ENCODE measurements around the gene PEAR1.
"Not testable (repeated sequence)": the region's sequence is repeated elsewhere in the genome, so short reads cannot be mapped to it uniquely, and the experiment has no call there.

The PEAR1 gene

DNA sequence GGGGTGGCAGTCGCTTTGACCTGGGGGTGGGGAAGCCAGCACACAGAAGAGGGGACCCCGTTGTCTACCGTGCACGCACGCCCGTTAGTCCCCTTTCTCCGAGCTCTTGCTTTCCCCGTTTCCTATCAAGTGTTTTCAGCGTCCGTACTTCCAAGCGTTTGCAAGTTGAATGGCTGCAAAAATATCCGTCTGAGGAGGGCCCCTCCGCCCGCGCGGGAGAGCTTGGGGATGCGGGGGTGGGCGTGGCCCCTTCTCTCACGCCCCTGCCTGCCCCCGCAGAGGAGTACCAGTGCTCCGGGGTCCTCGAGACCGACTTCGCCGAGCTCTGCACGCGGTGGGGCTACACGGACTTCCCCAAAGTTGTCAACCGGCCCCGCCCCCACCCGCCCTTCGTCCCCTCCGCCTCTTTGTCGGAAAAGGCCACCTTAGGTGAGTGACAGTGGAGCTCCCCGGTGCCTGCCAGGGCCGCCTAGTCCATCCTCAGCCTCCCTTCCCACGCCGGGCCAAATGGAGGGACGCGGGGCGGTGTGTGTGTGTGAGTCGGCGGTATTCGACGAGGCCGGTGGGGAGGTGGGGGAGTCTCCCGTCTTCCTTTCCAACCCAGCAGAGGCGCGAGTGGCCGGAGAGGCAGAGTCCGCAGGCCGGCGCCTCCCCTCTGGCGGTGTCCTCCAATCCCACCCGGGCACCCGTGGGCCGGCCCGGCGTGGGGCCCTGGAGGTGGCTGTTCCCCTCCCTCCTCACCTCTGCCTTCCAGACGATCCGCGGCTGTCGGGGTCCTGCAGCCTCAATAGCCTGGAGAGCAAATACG is 30.4 kb downstream of the PEAR1 start:
- DNase-seq = no peak

DNA sequence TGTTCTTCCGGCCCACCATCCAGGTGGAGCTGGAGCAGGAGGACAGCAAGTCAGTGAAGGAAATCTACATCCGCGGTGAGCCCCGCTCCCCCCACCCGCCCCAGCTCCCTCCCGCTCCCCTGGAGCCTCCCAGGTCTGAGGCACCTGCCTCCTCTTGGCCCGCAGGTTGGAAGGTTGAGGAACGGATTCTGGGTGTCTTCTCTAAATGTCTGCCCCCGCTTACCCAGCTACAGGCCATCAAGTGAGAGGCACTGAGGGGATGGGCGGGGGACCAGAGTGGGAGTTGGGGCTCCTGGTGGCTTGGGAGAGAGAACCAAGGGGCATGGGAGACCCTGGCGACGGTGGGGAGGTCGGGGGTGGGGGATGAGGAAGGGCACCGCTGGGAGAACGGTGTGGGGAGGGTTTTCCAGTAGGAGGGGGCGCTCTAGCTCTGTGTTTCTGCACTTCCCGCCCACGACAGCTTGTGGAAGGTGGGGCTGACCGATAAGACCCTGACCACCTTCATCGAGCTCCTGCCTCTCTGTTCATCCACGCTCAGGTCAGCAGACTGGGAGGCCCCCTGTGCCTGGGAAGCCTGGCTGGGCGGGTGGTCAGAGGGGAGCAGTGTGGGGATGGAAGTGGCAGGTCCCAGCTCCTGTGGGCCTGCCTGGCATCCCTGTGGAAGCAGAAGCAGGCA is 31.1 kb downstream of the PEAR1 start:
- no peak for DNase-seq

DNA sequence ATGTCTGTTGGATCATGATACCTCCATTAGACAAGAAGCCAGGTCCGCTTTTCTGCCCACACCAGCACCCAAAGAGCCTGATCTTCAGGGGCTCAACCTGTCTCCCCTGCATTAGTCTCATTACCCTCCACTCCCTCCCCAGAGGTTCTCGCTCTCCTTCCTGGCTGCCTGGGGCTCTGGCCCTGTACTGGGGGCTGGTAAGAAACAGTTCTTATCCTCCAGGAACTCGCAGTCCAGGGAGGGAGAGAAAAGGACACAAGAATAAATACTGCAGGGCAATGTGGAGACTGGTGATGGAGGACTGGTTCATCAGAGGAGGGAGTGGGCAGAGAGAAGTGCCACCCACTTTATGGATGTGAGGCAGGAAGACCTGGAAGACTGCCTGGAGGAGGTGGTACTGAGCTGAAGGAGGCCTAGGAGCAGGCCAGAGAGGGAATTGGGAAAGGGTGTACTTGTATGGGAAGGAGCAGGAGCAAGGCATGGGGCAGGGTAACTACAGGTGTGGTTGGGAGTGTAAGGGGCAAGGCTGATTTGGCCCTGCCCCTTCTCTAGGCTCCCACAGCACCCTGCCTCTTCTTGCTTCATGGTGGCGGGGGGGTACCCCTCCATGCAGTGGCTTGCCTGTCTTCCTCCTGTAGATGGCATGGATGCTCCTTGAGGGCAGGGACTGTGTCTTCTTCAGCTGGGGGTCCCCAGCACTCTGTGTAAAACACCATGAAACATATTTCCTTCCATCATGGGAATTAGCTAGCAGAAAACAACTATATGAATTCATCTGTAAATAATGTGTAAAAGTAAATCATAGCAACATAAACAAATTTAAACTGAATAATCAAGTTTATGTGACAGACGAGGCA is 31.9 kb downstream of the PEAR1 start:
- no peak for DNase-seq

DNA sequence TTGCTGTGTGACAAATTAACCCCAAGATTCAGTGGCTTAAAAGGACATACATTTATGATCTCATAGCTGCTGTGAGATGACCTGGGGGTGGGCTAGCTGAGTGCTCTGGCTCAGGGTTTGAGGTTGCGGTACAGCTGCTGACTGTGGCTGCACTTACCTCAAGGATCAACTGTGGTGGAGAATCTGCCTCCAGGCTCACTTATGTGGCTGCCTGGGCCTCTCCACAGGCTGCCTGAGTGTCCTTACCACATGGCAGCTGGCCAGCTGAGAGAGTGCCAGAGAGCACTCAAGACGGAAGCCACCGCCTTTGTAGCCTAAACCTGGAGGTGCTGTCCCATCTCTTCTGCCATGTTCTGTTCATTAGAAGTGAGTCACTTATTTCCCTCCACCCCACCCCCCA is 32.7 kb downstream of the PEAR1 start:
- DNase-seq = peak; percentile 82

DNA sequence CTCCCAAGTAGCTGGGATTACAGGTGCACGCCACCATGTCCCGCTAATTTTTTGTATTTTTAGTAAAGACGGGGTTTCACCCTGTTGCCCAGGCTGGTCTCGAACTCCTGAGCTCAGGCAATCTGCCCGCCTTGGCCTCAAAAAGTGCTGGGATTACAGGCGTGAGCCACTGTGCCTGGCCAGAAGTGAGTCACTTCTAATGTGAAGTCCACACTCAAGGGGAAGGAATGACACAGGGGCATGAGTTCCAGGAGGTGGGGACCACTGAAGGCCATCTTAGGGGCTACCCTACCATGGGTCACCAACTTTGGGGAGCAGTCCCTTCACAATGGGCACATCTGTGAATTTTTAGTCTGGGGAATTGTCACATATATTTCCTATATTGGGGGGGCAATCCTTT is 33.2 kb downstream of the PEAR1 start:
- DNase-seq = not testable (repeated sequence)

DNA sequence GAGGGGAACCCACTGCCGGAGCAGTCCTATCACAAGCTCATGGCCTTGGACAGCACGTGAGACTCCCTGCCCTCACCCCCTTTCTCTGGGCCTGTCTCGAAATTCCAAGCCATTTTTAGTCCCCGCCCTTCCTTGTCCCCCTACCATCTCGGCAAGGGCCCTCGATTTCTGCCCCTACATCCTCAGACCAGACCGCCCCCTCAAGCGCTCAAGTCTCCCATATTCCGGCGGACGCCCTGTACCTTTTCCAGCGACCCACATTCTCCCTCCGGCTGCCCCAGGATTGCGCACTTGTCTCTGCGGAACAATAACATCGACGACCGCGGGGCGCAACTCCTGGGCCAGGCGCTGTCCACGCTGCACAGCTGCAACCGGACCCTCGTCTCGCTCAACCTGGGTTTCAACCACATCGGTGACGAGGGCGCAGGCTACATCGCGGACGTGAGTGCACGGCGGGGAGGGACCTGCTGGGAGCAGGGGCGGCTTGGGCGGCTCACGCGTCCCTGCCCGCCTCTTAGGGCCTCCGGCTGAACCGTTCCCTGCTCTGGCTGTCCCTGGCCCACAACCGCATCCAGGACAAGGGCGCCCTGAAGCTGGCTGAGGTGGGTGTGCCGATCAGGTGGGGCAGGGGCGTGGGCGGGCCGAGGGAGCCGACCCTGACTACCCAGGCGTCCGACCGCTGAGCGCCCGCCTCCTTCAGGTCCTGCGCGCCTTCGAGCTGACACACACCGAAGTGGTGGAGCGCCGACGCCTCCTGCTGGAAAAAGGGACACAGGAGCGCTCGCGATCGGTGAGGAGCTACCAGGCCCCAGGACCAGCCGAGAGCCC is 33.9 kb downstream of the PEAR1 start:
- DNase-seq = peak; percentile 86

DNA sequence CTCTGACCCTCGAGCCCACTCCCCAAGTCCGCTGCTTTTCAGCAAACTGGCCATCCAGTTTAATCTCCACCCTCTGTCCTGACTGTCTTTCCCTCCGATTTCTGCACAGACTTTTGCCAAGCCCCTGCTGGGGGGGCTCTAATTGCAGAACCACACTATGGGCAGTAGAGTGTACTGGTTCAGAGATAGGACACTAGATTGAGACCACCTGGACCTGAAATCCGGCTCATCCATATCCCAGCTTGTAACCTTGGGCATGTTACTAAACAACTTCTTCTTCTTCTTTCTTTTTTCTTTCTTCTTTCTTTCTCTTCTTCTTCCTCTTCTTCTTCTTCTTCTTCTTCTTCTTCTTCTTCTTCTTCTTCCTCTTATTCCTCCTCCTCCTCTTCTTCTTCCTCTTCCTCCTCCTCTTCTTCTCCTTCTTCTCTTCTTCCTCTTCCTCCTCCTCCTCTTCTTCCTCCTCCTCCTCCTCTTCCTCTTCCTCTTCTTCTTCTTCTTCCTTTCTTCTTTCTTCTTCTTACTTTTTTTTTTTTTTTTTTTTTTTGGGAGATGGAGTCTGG is 34.6 kb downstream of the PEAR1 start:
- DNase-seq = no peak

DNA sequence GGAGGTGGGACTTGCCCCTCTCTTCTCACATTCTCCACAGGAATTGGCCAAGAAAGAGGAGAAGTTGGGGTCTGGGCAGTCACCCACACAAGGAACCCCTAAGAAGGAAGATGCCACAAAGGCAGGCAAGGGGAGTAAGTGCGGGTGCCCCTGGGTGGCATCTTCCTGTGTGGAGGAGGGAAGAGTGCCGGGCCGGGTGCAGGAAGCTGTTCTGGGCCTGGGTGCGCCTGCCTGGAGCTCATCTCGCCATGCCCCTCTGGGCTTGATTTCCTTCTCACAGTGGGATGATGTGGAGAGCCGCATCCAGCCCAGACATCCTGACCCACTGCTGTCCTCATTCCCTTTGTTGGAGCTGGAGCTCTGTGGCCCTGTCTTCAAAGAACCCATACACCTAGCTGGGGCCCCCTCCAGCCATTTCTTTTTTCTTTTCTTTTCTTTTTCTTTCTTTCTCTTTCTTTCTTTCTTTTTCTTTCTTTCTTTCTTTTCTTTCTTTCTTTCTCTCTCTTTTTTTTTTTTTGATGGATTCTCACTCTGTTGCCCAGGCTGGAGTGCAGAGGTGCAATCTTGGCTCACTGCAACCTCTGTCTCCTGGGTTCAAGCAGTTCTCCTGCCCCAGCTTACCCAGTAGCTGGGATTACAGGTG is 36.2 kb downstream of the PEAR1 start:
- no peak for DNase-seq

DNA sequence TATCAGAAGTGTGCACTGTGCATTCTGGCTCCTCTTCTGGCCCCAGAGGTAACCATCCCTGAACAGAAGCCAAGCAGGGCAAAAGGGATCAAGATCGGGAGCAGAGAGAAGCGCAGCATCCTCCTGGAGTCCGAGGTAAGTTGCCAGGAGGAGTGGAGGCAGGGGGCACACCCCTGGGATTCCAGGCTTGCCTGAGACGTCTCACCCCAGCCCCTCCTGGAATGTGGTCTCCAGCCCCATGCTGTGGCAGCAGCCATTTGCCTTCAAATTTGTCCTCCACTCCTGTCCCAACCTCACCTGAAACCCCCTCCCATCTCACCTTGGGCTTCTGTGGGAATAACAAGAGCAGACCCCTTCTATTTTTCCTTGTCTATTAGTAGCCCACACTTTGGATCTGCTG is 37.0 kb downstream of the PEAR1 start:
- no peak for DNase-seq

DNA sequence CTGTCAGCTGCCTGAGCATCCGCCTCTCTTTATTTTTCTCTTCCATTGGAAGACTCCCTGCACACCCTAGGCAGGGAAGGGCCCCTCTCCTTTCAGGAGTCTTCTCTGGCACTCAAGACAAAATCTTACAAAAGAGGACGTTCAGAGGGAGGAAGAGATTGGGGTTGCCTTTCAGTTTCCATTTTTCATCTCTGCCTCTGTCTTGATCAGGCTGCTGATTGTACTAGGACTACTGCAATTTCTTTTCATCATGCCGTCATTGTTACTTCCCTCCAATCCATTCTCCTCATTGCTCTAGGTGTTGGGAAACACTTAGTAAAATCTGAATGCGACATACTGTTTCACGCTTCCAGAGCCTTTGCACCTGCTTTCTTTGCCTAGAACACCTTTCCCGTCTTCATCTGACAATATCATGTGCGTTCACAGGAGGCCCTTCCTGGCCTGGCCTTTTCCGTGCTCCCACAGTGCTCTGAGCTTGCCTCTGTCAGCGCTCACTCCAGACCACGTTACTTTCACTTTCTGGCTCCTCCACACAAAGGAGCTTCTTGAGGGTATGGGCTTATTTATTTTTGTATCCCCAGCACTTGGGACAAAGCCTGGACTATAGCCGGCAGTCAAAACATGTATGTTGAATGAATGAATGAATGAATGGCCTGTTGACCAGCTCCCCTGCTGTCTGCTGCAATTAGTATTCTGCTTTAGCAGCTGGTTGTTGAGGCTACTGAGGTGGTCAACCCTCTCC is 37.9 kb downstream of the PEAR1 start:
- DNase-seq = no peak

DNA sequence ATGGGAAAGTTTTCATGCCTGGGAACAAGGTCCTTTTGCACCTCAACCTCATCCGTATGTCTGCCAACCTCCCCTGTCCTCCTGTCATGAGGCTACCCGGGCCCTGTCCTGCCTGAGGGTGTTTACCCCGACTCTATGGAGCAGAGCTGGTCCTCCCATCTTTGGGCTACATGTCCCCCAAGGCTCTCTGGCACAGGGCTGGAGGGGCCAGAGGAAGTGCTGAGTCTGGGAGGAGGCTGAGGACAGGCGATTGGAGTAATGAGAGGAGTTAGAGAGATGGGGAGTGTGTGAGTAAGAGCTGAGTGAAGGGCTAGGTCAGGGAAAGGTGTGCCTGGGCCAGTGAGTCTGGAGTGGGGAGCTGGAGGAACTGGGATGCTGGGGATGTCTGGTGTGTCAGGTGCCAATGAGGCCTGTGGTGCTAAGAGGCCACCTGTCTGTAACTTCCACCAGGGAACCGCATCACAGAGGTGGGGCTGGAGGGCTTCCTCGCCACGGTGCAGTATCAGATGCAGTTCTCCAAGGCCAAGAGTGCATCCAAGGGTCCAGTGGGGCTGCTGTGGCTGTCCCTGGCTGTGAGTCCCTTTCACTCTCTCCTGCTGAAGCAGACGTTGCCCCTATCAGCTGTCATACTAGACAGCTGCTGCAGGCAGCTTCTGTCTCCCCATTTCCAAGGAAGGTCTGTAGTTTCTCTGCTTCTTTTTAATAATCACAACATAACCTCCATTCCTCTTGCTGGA is 38.6 kb downstream of the PEAR1 start:
- DNase-seq = no peak

DNA sequence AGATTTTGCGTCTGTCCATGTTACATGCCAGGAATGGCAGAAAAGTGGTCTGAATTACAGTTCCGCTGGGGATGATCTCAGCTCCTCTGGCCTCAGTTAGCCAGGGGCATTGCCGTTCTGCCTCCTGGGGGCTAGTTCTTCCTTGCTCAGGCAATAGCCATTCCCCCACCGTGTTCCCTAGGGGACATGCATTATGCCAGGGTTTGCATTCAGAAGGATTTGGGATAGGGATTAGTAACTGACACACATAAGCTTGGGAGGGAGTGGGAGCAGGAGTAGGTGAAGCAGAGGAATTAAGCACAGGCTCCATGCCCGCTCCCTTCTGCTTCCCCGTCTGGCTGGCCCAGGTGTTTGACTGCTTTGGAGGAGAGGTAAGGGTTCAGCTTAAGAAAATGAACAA is 39.6 kb downstream of the PEAR1 start:
- DNase-seq = no peak

DNA sequence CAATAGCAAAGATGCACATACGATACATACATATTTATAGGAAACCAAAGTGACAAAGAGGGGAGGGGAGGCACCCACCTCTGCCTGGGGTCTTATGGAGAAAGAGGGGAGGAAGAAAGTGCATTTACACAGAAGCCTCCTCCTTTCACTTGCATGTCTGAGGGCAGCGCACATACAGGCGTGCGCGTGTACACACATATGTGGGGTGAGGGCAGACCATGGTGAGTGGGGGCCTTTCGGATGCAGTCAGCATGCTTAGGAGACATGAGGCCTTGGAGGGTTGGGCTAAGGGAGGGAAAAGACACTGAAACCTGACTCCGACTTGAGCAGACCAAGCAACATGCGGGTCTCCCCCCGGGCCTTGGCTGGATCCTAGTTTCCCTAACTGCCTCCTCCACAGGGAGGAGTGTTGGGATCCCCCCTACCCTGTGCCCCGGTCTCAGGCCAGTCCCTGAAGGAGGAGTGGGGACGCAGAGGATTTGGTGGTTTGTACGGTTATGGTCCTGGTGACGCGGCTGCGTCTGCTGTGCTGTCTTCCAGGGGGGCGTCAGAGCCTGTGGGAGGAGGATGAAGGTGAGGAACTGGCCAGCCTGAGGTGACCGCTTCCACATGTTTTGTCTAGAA is 42.1 kb downstream of the PEAR1 start:
- no peak for DNase-seq

DNA sequence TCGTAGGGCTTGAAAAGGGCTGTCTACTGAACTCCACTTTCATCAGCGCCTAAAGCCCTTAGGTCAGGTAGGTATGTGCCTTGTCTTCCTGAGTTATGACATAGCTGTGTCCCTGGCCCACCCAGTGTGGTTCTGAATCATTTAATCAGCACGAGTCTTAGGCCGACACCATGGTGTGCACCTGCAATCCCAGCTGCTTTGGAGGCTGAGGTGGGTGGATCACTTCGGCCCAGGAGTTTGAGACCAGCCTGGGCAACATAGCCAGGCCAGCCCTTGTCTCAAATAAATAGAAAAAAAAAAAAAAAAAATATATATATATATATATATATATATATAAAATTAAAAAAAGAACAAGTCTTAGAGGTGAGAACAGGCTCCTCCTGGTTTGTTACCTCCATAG is 42.7 kb downstream of the PEAR1 start:
- DNase-seq = no peak

DNA sequence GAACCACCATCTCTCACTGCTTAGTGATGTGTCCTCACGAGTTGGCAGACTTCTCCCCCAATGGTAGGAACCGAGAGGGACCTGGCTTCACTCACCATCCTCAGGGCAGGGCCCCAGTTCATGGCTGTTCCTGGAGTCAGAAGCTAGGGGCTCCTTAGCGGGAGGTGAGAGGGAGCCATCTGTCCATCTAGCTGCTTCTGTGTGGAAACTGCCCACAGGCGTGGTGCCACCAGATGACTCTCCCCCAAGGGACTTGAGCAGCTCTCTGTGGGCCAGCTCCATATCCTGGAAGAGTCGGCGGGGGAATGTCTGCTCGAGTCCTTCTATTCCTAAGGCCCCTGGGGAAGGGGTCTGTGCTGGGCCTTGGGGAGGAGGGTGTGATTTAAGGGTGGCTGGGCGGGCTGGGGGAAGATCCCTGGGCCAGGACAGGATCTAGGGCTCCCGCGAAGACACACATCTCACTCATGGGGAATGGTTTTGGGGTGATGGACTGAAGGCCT is 43.3 kb downstream of the PEAR1 start:
- no peak for DNase-seq

DNA sequence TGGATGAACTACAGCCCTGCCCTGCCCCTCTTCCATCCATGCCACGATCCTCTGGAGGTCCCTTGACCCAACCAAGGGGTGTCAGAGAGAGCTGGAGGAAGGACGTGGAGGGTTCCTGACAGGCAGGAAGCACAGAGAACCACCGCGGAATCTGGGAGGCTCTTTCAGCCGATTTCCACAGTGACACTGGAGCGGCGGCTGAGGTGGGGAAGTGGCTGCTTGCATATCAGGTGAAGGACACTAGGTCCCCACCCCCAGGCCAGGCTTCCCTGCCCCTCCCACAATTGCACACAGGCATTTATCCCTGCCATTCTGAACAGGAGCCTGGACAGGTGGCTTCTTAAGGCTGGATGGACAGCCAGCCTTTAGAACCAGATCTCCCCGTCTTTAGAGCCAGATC is 44.4 kb downstream of the PEAR1 start:
- no peak for DNase-seq

DNA sequence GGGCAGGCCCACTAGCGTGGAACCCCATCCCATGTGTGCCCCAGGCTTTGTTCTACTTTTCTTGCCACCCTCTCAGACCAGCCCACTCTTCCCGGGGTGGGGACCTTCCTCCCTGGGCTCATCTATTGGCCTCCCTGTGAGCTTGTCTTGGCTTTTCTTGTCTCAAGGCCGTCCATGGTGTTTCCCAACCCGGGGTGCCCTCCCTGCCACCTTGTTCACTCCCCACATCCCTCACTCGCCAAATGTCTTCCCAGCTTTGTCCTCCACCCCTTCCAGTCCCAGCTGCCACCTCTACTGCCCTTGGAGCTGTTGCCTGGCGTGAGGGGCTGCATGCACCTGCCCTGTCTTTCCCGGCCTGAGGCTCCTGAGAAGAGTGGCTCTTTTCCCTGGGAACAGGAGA is 45.3 kb downstream of the PEAR1 start:
- DNase-seq = no peak

DNA sequence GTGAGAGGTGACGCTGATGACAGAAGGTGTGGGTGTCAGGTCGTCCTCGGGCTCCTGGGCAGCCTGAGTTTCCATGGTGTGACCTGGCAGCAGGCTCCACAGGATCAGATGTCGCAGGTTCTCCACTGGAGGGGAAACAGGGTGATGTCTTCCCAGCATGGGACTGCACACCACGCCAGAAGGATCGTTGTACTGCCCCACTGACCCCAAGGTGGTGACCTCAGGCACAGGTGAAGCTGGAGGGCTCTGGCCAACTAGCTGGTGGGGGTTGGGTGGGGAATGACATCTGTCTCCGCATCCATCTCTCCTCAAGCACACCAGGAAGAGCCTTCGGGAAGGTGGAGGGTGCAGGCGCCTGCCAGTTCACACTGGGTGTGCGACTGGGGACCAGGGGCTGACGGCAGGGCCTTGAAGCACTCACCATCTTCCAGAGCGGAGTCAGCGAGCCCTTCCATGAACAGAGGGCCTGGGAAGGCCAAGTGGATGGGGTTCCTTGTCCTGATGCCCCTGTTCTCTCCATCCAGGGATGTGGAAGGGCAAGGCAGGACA is 46.3 kb downstream of the PEAR1 start:
- no peak for DNase-seq

DNA sequence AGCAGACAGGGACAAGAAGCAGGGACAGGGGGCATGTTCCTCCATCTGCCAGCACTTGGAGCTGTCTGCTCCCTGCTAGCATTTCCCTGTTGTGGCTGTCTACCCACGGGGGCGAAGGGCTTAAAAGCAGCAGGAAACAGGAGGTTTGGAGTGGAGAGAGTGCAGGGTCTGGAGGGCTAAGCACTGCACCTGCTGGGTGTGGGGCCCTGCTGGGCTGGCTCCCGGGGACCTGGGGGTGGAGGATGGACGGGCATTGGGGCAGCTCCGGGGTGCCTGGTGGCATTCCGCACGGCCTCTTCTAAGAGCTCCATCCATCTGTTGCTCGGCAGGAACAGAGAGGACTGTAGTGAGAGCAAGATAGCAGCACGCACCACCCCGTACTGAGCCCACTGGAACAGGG is 48.2 kb downstream of the PEAR1 start:
- DNase-seq = no peak

Data from activated CD8-positive, alpha-beta memory T cell treated with anti-CD3 and anti-CD28 coated beads, Interleukin-2, amount 50 U/mL, for 48 hours (primary cell).